NK-92 (cell line): ENCODE data around the gene KCTD20.
"Not testable (repeated sequence)": the region's sequence is repeated elsewhere in the genome, so short reads cannot be mapped to it uniquely, and the experiment has no call there.

ENCODE experiments used
- DNase-seq: peaks from one replicate; lab custom pipeline; 2025; ENCODE audit not compliant: unreplicated experiment; lab: John Stamatoyannopoulos, UW

KCTD20 gene

DNA sequence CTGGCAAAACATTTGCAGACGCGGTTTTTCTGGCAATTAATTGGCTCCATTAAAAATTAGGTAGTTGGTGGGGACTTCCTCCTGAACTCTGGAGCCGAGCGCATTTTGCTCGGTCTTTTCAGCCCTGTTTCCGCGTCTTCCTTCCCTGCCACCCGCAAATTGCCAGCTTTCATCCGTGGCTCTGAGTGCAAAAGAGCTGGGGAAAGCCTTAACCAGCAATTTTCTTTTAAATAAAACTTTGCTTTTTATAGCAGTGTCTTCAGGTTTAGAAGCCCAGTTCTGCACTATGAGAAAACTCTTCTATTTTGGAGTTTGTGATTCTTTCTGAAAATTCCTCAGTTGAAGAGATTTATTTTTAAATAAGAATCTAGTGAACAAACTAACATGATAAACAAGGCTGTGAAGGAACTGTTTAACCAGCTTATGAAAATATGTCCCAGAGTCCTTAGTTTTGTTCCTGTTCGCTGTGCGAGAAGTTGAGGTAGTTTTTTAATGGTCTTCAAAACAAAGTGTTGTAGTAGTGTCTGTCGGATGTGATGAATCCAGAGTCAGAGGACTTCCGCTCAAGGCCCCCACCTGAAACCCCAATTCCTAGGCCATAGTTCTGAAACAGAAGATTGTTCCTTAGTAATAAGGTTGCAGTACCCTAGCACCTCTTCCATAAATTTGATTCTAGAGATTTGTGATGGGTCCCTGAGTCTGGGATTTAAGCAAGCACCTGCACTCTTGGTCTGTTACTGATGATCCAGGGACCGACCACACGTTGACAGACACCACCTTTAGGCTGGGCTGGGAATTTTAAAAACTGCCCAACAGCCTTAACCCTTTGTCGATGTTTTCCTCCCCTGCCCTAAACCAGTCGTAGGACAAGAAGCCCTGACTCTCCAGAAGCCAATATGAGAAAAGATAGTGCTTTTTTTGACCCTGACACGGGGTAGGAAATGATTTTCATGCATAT is 950 bp downstream of the KCTD20 start:
- no peak for DNase-seq

GRCh38 chr6:36444470-36444869 is 1.7 kb downstream of the KCTD20 start:
- no peak for DNase-seq

DNA sequence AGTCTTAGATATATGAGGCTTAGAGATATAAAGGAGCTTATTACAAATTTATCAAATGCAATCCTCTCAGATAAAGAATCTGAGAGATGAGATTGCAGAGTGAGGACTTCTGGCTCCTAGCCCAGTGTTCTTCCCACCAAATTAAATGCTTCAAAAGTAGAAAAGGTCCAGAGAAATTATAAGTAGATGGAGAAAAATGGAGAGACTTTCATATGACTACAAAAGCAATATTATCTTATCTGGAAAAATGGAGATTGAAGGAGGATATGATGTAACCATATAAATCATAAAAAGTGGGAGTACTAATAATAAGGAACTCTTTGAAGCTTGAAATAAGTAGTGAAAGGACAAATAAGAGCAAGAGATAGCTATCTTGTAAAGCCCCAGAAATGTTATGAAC is 2.8 kb downstream of the KCTD20 start:
- no peak for DNase-seq

DNA sequence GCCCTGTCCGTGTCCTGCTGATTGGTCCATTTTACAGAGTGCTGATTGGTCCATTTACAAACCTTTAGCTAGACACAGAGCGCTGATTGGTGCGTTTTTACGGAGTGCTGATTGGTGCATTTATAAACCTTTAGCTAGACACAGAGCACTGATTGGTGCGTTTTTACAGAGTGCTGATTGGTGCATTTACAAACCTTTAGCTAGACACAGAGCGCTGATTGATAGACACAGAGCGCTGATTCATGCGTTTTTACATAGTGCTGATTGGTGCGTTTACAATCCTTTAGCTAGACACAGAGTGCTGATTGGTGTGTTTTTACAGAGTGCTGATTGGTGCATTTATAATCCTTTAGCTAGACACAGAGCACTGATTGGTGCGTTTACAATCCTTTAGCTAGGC is 6.4 kb downstream of the KCTD20 start:
- DNase-seq: not testable (repeated sequence)

DNA sequence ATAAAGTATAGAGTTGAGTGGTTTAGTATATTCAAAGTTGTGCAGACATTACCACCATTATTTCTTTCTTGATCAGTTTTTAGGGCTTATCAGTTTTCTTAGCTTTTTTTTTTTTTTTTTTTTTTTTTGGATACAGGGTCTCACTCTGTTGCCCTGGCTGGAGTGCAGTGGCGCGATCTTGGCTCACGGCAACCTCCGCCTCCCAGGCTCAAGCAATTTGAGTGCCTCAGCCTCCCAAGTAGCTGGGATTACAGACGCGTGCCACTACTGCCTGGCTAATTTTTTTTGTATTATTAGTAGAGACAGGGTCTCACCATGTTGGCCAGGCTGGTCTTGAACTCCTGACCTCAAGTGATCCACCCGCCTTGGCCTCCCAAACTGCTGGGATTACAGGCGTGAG is 10.1 kb downstream of the KCTD20 start:
- DNase-seq: not testable (repeated sequence)

- DNase-seq: no peak
Measured at GRCh38 chr6:36455486-36456027, 12.8 kb downstream of the KCTD20 start.

- DNase-seq: no peak
Measured at GRCh38 chr6:36459501-36459900, 16.7 kb downstream of the KCTD20 start.

DNA sequence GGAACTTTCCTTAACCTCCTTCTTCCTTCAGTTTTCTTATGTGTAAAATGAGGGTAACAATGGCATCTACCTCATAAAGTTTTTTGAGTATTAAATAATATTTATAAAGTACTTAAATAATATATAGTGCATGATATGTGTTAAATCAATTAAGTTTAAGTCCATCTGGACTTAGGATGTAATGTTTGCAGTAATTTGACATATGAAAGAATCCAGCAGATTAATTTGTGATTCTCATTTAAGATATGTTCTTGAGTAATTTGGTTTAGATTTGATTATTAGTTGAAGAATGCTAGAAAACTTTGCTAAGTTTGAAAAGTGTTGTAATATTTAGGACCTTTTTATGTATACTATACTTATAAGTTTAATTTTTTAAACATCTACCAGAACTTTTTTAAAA is 18.1 kb downstream of the KCTD20 start:
- no peak for DNase-seq

- DNase-seq: no peak
Measured at GRCh38 chr6:36461646-36462045, 18.8 kb downstream of the KCTD20 start.

DNA sequence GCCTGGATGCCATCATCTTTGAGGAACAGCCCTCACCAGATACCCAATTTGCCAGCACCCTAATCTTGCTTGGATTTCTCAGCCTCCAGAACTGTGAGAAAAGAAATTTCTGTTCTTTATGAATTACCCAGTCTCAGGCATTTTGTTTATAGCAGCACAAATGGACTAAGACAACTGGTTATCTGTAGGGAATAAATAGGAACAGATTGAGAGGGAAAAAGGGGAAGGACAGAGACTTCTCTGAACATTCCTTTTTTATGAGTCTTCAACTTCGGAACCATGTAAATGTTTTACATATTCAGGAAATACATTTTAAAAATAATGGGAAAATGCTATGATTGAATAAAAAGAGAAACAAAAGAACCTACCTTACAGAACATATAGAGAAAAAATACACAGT is 20.9 kb downstream of the KCTD20 start:
- no peak for DNase-seq

DNA sequence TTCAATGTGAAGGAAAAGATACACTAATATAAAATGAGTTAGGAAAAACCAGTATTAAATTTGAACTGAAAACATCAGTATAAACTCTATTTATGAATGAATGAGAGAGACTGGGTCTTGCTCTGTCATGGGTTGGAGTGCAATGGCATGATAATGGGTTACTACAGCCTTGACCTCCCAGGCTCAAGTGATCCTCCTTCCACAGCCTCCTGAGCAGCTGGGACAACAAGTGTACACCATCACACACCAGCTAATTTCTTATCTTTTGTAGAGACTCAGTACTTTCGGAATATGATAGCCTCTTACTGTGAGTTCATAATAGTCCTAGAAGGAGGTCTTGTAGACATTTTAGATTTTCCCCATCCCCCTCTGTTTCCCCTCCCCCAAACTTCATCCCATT is 21.4 kb downstream of the KCTD20 start:
- DNase-seq: no peak

GRCh38 chr6:36467625-36468024 is 24.8 kb downstream of the KCTD20 start:
- no peak for DNase-seq

DNA sequence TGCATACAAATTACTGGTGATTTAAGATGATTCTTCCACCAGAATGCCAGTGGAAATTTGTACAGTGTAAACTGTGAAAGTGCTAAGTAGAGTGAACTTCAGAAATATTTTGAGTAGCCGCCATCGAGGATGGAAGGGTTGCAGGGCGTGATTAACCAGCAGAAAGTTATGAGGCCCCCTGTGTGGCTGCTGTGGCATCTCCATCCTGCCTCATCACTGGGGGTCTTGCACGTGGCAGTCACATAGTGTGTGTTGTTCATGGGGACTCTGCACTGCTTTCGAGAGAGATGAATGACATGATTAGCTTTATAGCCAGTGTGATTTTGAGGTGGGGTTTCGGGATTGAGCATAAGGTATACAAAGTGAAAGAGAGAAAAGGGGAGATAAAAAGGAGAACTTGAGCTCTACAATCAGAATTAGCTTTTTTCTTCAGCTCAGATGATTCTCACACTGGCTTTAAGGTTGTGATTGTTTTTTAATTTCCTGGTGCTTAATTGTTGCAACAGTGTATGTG is 26.4 kb downstream of the KCTD20 start:
- DNase-seq: no peak

- no peak for DNase-seq
Measured at GRCh38 chr6:36469946-36470345, 27.1 kb downstream of the KCTD20 start.

GRCh38 chr6:36478051-36478526 is 35.3 kb downstream of the KCTD20 start:
- DNase-seq: no peak

GRCh38 chr6:36479256-36479655 is 36.5 kb downstream of the KCTD20 start:
- no peak for DNase-seq

GRCh38 chr6:36483326-36483725 is 40.5 kb downstream of the KCTD20 start:
- not testable (repeated sequence) for DNase-seq

DNA sequence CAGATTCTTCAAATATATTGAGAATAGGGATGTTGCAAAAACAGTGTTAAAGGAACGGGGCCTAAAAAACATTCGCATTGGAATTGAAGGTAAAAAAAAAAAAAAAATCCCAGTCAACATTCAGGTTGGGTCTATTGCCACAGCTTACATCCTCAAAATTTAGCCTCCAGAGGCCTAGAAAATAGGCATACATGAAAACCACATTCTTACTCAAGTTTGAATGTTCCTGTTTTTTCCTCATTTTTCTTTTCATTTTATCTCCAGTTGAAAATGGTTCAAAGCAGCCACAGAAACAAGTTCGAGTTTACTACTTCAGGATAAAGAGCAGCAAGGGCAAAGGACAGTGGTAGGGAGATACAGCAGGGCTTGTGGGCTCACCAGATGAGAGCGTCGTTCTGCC is 41.9 kb downstream of the KCTD20 start:
- no peak for DNase-seq

DNA sequence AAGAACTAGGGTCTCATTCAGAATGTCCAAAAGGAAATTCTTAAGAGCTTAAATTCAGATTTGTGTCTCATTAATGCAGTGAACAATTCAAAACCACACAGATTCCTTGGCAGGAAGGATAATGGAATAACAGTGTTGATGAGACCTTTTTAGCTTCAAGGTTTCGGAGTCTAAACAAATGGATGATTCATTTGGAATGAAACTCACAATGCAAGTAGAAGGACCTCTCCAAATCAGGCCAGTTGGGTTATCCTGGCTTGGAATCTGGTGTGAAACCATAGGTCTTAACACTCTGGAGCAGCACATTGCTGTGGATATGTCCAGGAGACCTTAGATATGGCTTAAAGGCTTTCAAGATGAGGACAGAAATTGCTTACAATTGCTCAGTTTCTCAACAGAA is 44.9 kb downstream of the KCTD20 start:
- no peak for DNase-seq

GRCh38 chr6:36488221-36488620 is 45.4 kb downstream of the KCTD20 start:
- no peak for DNase-seq

DNA sequence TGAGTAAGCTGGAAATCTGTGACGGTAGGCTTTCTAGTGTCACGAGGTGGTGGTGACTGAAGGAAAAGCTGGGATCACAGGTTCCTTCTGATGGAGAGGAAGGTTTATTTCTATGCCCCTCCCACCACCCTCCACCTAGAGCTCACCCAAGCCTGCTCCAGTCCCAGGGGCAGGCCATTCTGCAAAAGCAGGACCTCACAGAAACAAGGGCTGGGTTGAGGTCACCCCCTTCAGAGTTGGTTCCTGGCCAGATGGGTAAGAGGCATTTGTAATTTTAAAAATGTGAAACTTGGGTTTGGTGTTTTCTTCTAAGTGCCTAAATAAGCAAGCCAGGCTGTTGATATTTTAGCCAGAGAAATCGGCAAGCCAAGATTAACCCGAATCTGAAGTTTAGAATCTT is 46.6 kb downstream of the KCTD20 start:
- no peak for DNase-seq

GRCh38 chr6:36491378-36491965 is 48.7 kb downstream of the KCTD20 start:
- no peak for DNase-seq
